Activated CD4-positive, alpha-beta T cell treated with anti-CD3 and anti-CD28 coated beads for 36 hours (primary cell): ENCODE data around the gene KCNAB2. TPM values are rescaled to one million over a fixed set of nuclear protein-coding genes. Genes with fewer than 3 reads are reported as not detected.
A peak's percentile ranks its signal among the peaks of the same experiment; 100 is the strongest.
"Not testable (repeated sequence)": the region's sequence is repeated elsewhere in the genome, so short reads cannot be mapped to it uniquely, and the experiment has no call there.

Experiments used
- ATAC-seq: fragments of 200-7000 bp; cut with Tn5 transposase; one replicate; pipeline ENCODE4 v1.10.0; 2021; ENCODE audit warnings: mild to moderate bottlenecking, moderate library complexity
- CTCF ChIA-PET: fragments of 350-600 bp; sonication (Branson Sonifier 250); formaldehyde crosslinking; loops from one replicate; lab custom pipeline; 2021; ENCODE audit warnings: antibody characterized with exemption; lab: Charles Lee
- POLR2A ChIA-PET: fragments of 350-600 bp; sonication (Branson Sonifier 250); formaldehyde crosslinking; loops from one replicate; lab custom pipeline; 2021; ENCODE audit warnings: antibody characterized with exemption, inconsistent platforms; lab: Charles Lee
- DNase-seq: peaks from one replicate; pipeline ENCODE4 v3.0.0-alpha.2; 2020
- H3K27ac Mint-ChIP-seq: one replicate; pipeline ENCODE4 v1.8.0; 2021; ENCODE audit warnings: mixed read lengths
- H3K27me3 Mint-ChIP-seq: one replicate; pipeline ENCODE4 v1.8.0; 2021; ENCODE audit warnings: mixed read lengths
- H3K36me3 Mint-ChIP-seq: one replicate; pipeline ENCODE4 v1.8.0; 2021; ENCODE audit warnings: low read depth, mixed read lengths
- H3K4me1 Mint-ChIP-seq: one replicate; pipeline ENCODE4 v1.8.0; 2021; ENCODE audit warnings: mixed read lengths
- H3K4me3 Mint-ChIP-seq: one replicate; pipeline ENCODE4 v1.8.0; 2021; ENCODE audit warnings: mild to moderate bottlenecking, moderate library complexity, mixed read lengths
- H3K9me3 Mint-ChIP-seq: one replicate; pipeline ENCODE4 v1.8.0; 2021; ENCODE audit warnings: low read depth, mixed read lengths
- intact Hi-C, 2 experiments: fragments of 100-400 bp; cut with DNase I in 1 of 2; cut with micrococcal nuclease in 1 of 2; formaldehyde crosslinking; loops; one replicate each; pipeline versions ENCODE4 v1.14.2 to v1.15.1; 2022 to 2024; cut with DNase I, micrococcal nuclease
- total RNA-seq, 2 experiments: library from RNA; stranded (reverse); gene quantifications; one replicate each; pipeline ENCODE4 v1.2.3, GENCODE V29; 2021

Gene KCNAB2
- total RNA-seq, 2 experiments from 2014 or later, result 231 to 258 TPM

DNA sequence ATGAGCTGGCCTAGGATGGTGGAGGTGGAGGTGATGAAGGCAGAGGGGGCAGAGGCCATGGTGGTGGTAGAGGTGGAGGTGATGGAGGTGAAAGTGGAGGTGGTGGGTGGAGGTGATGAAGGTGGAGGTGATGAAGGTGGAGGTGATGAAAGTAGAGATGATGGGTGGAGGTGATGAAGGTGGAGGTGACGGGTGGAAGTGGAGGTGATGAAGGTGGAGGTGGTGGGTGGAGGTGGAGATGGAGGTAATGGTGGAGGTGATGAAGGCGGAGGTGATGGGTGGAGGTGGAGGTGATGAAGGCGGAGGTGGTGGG lies 33.8 kb upstream of the KCNAB2 start:
- ChIA-PET POLR2A (no interaction called here), CTCF (no interaction called here)
- H3K36me3 Mint-ChIP-seq, result peaks cover 10% of the 10 kb centered on the region
- H3K27ac Mint-ChIP-seq, result no peak overlapping the region
- H3K27me3 Mint-ChIP-seq, result no peaks in the 10 kb centered on the region
- H3K9me3 Mint-ChIP-seq, result no peaks in the 10 kb centered on the region
- ATAC-seq (no peak), DNase-seq (no peak)
- intact Hi-C loops, result no loop called here
- peaks cover 11% of the 10 kb centered on the region for H3K4me1 Mint-ChIP-seq
- no peak overlapping the region for H3K4me3 Mint-ChIP-seq

GRCh38 chr1:6012529-6013318 lies 33.0 kb upstream of the KCNAB2 start:
- Mint-ChIP-seq H3K36me3 (peaks cover 10% of the 10 kb centered on the region), H3K27me3 (no peaks in the 10 kb centered on the region), H3K4me1 (peaks cover 2% of the 10 kb centered on the region), H3K9me3 (no peaks in the 10 kb centered on the region), H3K4me3 (no peak overlapping the region), H3K27ac (peak overlapping the region; percentile 37)
- DNase-seq (no peak), ATAC-seq (peak; percentile 23)
- intact Hi-C loops, result no loop called here
- ChIA-PET POLR2A (no interaction called here), CTCF (interaction anchor here (0.7 kb wide), 1 partner anchor 39 kb away, joined by 3 read pairs; no protein-coding TSS in a partner anchor)

DNA sequence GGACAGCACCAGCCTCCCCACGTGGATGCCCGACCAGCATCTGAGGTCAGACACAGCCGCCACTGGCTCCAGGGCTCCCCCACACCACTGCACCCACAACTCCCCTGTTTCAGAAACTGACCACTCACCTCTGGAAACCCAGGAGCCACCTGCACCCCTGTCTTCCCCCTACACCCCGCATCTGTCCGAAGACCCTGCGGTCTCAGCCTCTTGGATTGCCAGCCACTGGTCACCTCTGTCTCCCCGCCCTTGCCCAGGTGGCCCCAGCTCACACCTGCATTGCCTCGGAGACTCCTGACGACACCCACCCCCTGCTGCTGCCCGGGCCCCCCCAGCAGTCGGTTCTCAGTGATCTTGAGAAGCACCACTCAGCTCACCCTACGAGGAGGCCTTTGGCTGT lies 32.2 kb upstream of the KCNAB2 start:
- CTCF ChIA-PET, result interaction anchor here (0.7 kb wide), 1 partner anchor 40 kb away, joined by 3 read pairs; no protein-coding TSS in a partner anchor
- H3K9me3 Mint-ChIP-seq, result no peaks in the 10 kb centered on the region
- no peak for ATAC-seq

GRCh38 chr1:6014130-6014999 lies 31.3 kb upstream of the KCNAB2 start:
- H3K9me3 Mint-ChIP-seq, result no peaks in the 10 kb centered on the region
- ATAC-seq (no peak), DNase-seq (no peak)
- ChIA-PET POLR2A (no interaction called here), CTCF (no interaction called here)
- H3K27me3 Mint-ChIP-seq, result no peaks in the 10 kb centered on the region
- no peak overlapping the region for H3K27ac Mint-ChIP-seq
- peaks cover 10% of the 10 kb centered on the region for H3K36me3 Mint-ChIP-seq
- intact Hi-C loops, result no loop called here
- H3K4me1 Mint-ChIP-seq, result peaks cover 2% of the 10 kb centered on the region
- H3K4me3 Mint-ChIP-seq, result no peak overlapping the region

More for the DNA sequence above, 32.2 kb upstream of the KCNAB2 start:
- Mint-ChIP-seq H3K27me3 (no peaks in the 10 kb centered on the region), H3K4me3 (no peak overlapping the region), H3K27ac (no peak overlapping the region), H3K36me3 (peaks cover 10% of the 10 kb centered on the region), H3K4me1 (peaks cover 2% of the 10 kb centered on the region)
- no peak for DNase-seq
- POLR2A ChIA-PET, result no interaction called here
- intact Hi-C loops, result no loop called here

GRCh38 chr1:6016191-6016865 lies 29.4 kb upstream of the KCNAB2 start:
- POLR2A ChIA-PET, result no interaction called here
- no peak for ATAC-seq
- Mint-ChIP-seq H3K4me1 (no peaks in the 10 kb centered on the region), H3K4me3 (no peak overlapping the region), H3K27ac (no peak overlapping the region), H3K36me3 (peaks cover 8% of the 10 kb centered on the region), H3K27me3 (no peaks in the 10 kb centered on the region), H3K9me3 (no peaks in the 10 kb centered on the region)
- intact Hi-C loops, result no loop called here
- CTCF ChIA-PET, result no interaction called here
- DNase-seq, result no peak

- H3K27me3 Mint-ChIP-seq, H3K4me1 Mint-ChIP-seq, H3K9me3 Mint-ChIP-seq, POLR2A ChIA-PET, CTCF ChIA-PET, ATAC-seq, DNase-seq, H3K4me3 Mint-ChIP-seq, H3K27ac Mint-ChIP-seq, H3K36me3 Mint-ChIP-seq, intact Hi-C loops: not testable (repeated sequence)
These were observed 28.0 kb upstream of the KCNAB2 start for GRCh38 chr1:6017654-6018053.

- DNase-seq (no peak), ATAC-seq (no peak)
- intact Hi-C loops, result no loop called here
- Mint-ChIP-seq H3K27ac (no peak overlapping the region), H3K4me3 (no peak overlapping the region), H3K9me3 (peaks cover 6% of the 10 kb centered on the region), H3K27me3 (no peaks in the 10 kb centered on the region), H3K36me3 (peaks cover 3% of the 10 kb centered on the region), H3K4me1 (no peaks in the 10 kb centered on the region)
- POLR2A ChIA-PET, result interaction anchor here (0.6 kb wide), 1 partner anchor 56 kb away, joined by 3 read pairs; no protein-coding TSS in a partner anchor
- CTCF ChIA-PET, result no interaction called here
These were observed 26.4 kb upstream of the KCNAB2 start for GRCh38 chr1:6019166-6019845.

- H3K36me3 Mint-ChIP-seq, result peaks cover 9% of the 10 kb centered on the region
- peaks cover 9% of the 10 kb centered on the region for H3K4me1 Mint-ChIP-seq
- no peak overlapping the region for H3K4me3 Mint-ChIP-seq
- CTCF ChIA-PET, result no interaction called here
- H3K27ac Mint-ChIP-seq, result no peak overlapping the region
- no peak for ATAC-seq
- no peaks in the 10 kb centered on the region for H3K27me3 Mint-ChIP-seq
- POLR2A ChIA-PET, result interaction anchor here (1.1 kb wide), 1 partner anchor 12 kb away, joined by 4 read pairs; no protein-coding TSS in a partner anchor
- intact Hi-C loops, result loop anchor here in 1 of 2 experiments (10.0 kb wide), 1 partner anchor 763 kb away; the partner anchor contains the start of gene CAMTA1
- DNase-seq, result no peak
- H3K9me3 Mint-ChIP-seq, result peaks cover 6% of the 10 kb centered on the region
These were observed 23.5 kb upstream of the KCNAB2 start for GRCh38 chr1:6022193-6022592.

- H3K27me3 Mint-ChIP-seq, result no peaks in the 10 kb centered on the region
- peaks cover 11% of the 10 kb centered on the region for H3K4me1 Mint-ChIP-seq
- ChIA-PET POLR2A (interaction anchor here (1.1 kb wide), 1 partner anchor 11 kb away, joined by 4 read pairs; no protein-coding TSS in a partner anchor), CTCF (interaction anchor here (1.2 kb wide), 1 partner anchor 31 kb away, joined by 3 read pairs; no protein-coding TSS in a partner anchor)
- no peak for ATAC-seq
- H3K9me3 Mint-ChIP-seq, result peaks cover 6% of the 10 kb centered on the region
- no peak for DNase-seq
- H3K4me3 Mint-ChIP-seq, result no peak overlapping the region
- peaks cover 19% of the 10 kb centered on the region for H3K36me3 Mint-ChIP-seq
- intact Hi-C loops, result loop anchor here in 1 of 2 experiments (10.0 kb wide), 1 partner anchor 761 kb away; the partner anchor contains the start of gene CAMTA1
- H3K27ac Mint-ChIP-seq, result no peak overlapping the region
These were observed 22.3 kb upstream of the KCNAB2 start for GRCh38 chr1:6023346-6023745.

- no peak for DNase-seq
- CTCF ChIA-PET, result interaction anchor here (0.6 to 0.7 kb wide), 3 partner anchors 26 to 380 kb away, joined by 3 read pairs; no protein-coding TSS in a partner anchor
- Mint-ChIP-seq H3K4me3 (no peak overlapping the region), H3K9me3 (peaks cover 6% of the 10 kb centered on the region), H3K36me3 (peaks cover 28% of the 10 kb centered on the region), H3K4me1 (peaks cover 22% of the 10 kb centered on the region), H3K27me3 (no peaks in the 10 kb centered on the region), H3K27ac (no peak overlapping the region)
- no peak for ATAC-seq
- POLR2A ChIA-PET, result interaction anchor here (1.4 to 2.5 kb wide), 2 partner anchors 30 to 32 kb away, joined by 5 to 15 read pairs; partner anchors contain the start of gene NPHP4
- intact Hi-C loops, result loop anchor here in 1 of 2 experiments (10.0 kb wide), 1 partner anchor 760 kb away; the partner anchor contains the start of gene CAMTA1
These were observed 21.3 kb upstream of the KCNAB2 start for GRCh38 chr1:6024376-6024775.
